GM18499 (cell line): ENCODE measurements around the gene RHOT1.
"Not testable (repeated sequence)": the region's sequence is repeated elsewhere in the genome, so short reads cannot be mapped to it uniquely, and the experiment has no call there.

Experiments
- ATAC-seq: cut with Tn5 transposase; IDR thresholded peaks from one replicate; pipeline ENCODE4 v1.9.1; 2021; ENCODE audit warnings: moderate number of reproducible peaks; ENCODE audit not compliant: insufficient read depth, unreplicated experiment

RHOT1 gene

GRCh38 chr17:32120716-32121115 is 21.6 kb upstream of the RHOT1 start:
- ATAC-seq, result no peak

GRCh38 chr17:32123782-32124181 is 18.5 kb upstream of the RHOT1 start:
- no peak for ATAC-seq

DNA sequence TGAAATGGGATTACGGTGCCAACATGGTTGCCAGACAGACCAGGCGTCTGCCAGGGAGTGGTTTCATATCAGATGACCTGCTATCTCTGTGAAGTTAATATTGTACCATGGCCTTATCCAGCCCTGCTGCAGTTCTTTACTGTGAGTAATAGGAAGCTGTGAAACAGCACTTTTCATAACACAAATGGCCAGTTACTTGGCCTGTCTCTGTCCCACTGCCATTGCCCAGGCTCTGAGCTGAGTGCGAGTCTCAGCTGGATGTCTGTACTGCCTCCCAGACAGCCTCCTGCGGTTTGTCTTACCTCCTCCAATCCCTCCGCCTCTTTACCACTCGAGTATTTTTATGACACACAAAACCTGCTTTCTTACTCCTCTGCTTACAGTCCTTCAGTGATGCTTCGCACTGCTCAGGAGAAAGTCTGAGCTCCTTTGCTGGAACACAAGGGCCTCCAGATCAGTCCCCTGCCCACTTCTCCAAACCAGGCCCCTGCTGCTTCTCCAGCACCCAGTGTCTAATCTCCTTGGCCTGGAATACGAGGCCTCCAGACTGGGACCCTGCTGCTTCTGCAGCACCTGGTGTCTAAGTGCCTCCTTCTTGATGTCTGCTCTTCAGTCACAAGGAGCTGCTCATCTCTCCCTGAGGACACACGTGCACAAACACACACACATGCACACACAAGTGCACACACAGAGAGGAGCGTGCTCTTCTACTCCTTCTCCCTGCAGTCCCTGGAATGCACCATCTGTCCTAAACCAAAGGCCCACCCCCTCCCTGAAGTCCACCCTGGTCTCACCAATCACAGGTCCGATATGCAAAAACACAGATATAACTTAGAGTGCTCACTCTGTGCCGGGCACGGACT is 17.1 kb upstream of the RHOT1 start:
- no peak for ATAC-seq

- no peak for ATAC-seq
Observed at GRCh38 chr17:32125848-32126153, 16.5 kb upstream of the RHOT1 start.

DNA sequence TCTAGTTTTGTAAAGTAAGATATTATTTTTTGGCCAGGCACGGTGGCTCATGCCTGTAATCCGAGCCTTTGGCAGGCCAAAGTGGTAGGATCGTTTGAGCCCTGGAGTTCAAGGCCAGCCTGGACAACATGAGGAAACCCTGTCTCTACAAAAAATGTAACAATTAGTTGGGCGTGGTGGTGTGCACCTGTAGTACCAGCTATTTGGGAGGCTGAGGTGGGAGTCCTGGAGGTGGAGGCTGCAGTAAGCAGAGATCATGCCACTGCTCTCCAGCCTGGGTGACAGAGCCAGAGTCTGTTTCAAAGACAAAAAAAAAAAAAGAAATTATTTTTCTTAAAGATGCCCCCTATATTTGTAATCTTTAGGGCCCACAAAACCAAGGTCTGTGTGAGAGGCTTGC is 16.0 kb upstream of the RHOT1 start:
- no peak for ATAC-seq

DNA sequence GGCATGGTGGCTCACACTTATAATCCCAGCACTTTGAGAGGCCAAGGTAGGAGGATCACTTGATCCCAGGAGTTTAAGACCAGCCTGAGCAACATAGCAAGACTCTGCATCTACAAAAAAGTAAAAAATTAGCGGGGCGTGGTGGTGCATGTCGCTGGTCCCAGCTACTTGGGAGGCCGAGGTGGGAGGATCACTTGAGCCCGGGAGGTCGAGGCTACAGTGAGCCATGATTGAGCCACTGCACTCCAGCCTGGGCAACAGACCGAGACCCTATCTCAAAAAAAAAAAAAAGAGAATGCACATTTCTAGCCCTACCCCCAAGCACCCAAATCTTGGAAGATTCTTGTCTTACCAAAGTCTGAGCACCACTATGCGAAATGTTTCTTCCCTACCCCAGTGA is 15.6 kb upstream of the RHOT1 start:
- no peak for ATAC-seq

DNA sequence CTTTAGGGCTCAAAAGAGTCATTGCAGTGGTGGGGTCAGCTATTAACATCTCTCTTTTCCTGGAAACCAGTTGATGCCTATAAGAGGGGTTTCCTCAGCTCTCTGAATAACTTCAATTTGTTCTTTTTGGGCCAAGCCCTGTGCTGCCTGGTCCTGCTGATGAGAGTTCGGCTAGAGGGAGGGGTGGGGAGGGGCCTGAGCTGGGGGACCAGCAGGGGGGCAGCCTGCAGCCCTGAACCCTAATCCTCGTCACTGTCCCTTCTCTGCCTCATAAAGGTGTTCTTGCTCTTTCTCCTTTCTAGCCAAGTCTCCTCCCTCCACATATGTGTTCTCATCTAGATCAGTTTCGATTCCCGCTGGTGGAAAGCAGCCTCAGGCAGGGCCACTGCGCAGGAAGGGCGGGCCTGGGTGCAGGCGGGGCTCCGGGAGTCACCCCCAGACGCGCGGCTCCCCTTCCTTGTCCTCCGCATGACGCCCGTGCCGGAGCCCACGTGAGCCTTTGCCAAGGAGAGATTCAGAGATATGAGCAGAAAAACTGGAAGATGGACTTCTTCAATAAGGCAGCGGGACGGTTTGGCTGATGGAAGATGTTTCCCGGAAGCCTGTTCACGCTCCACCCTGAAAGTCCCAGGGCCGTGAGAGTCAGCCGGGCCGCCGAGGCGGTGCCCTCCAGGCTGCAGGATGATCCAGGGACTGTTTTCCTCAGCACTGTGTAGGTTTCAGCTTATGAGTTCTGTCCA is 15.0 kb upstream of the RHOT1 start:
- no peak for ATAC-seq

DNA sequence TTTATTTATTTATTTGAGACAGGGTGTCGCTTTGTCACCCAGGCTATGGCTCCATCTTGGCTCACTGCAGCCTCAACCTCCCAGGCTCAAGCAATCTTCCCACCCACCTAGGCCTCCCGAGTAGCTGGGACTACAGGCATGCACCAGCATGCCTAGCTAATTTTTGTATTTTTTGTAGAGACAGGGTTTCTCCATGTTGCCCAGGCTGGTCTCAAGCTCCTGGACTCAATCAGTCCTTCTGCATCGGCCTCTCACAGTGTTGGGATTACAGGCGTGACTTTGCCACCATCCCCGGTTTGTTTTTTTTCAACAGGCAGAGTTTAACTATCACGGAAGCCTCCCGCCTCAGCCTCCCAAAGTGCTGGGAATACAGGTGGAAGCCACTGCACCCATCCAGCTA is 13.8 kb upstream of the RHOT1 start:
- ATAC-seq, result not testable (repeated sequence)

- ATAC-seq, result not testable (repeated sequence)
Observed at GRCh38 chr17:32135497-32136117, 6.7 kb upstream of the RHOT1 start.

DNA sequence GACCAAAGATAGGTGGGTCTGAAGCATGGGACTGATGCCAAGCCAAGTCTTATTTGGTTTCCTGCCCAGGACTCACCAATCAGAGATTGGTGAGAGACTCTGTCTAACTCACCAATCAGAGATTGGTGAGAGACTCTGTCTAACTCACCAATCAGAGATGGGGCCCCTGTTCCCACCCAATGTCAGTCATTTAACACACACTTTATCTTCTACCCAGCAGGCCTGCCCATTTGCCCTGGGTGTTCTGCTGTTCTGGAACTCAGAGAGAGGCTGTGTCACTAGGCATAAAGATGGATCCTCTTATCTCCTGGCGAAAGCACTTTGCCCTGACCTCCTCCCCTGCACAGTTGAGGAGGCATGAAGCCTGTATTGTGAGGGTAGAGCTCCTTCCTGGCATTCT is 5.4 kb upstream of the RHOT1 start:
- ATAC-seq, result no peak

DNA sequence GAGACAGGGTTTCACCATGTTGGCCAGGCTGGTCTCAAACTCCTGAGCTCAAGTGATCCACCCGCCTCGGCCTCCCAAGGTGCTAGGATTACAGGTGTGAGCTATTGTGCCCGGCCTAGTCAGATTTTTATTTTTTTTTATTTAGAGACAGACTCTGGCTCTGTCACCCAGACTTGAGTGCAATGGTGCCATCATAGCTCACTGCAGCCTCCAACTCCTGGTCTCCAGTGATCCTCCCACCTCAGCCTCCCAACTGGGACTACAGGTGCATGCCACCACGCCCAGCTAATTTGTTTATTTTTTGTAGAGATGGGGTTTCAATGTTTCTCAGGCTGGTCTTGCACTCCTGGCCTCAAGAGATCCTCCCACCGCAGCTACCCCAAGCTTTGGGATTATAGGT is 2.8 kb upstream of the RHOT1 start:
- ATAC-seq, result not testable (repeated sequence)

GRCh38 chr17:32141258-32141657 is 1.0 kb upstream of the RHOT1 start:
- ATAC-seq, result no peak

GRCh38 chr17:32141679-32142037 is 644 bp upstream of the RHOT1 start:
- no peak for ATAC-seq

- no peak for ATAC-seq
Observed at GRCh38 chr17:32142857-32143526, 690 bp downstream of the RHOT1 start.

DNA sequence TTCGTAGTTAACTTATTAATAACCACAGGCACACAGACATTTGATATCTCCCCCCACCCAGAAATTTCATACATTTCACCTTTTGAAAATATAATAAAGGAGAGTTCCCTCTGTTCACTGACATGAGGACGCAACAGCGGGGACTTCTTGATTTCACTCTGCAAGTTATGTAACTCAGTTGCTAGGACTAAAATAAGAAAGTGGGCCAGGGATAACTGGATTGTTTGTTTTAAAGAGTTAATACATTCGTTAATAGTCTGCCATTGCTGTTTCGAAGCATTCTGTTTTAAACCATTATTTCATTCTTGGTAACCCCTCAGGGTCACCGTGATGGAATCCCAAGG is 1.2 kb downstream of the RHOT1 start:
- no peak for ATAC-seq

GRCh38 chr17:32144442-32144841 is 2.1 kb downstream of the RHOT1 start:
- not testable (repeated sequence) for ATAC-seq

GRCh38 chr17:32148351-32148750 is 6.0 kb downstream of the RHOT1 start:
- ATAC-seq, result no peak

DNA sequence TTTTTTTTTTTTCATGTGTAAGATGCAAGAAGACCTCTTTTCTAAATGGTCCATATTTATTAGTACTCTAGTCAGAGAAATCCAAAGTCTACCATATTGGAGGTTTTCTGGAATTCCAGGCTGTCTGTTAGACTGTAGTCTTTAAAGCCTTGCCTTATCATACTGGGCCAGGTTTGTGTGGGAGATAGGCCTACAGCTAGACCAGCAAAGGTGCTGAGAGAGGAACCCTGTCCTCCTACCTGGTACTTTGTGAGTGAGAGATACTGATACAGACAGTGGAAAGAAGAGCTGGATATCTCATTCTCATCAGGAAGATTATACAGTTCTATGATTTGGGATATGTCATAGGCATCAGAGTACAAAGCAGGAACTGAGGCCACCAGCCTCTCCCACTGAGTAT is 8.1 kb downstream of the RHOT1 start:
- no peak for ATAC-seq

DNA sequence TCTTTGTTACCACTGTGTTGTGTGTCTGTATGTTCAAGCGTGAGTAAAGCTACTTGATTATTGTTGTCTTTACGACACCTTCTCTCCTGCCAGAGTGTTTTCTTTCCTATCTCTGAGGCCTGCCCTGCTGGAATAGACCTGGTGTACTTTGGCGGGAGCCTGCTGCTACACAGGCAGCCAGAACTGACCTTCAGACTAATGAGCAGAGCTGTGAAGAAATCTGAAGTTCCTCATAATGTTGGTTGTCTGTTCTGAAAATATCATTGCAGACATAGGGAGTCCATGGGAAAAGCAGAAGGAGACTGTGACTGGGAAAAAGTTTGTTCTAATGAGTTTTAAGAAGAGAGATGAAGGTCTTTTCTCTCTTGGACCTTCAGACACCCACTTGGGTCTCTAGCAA is 9.8 kb downstream of the RHOT1 start:
- ATAC-seq, result no peak

- no peak for ATAC-seq
Observed at GRCh38 chr17:32155896-32156295, 13.6 kb downstream of the RHOT1 start.

GRCh38 chr17:32156656-32157055 is 14.4 kb downstream of the RHOT1 start:
- ATAC-seq, result no peak
